ENCODE data around the gene FLOT1. TPM values are rescaled to one million over a fixed set of nuclear protein-coding genes. Genes with fewer than 3 reads are reported as not detected.
A peak's percentile ranks its signal among the peaks of the same experiment; 100 is the strongest.

Gene FLOT1
- total and polyA plus RNA-seq, 9 of the 15 experiments (the other 6 are each of a cell fraction or from before 2014, with no cell fraction given) = 11.7 to 149 (median 118) TPM

DNA sequence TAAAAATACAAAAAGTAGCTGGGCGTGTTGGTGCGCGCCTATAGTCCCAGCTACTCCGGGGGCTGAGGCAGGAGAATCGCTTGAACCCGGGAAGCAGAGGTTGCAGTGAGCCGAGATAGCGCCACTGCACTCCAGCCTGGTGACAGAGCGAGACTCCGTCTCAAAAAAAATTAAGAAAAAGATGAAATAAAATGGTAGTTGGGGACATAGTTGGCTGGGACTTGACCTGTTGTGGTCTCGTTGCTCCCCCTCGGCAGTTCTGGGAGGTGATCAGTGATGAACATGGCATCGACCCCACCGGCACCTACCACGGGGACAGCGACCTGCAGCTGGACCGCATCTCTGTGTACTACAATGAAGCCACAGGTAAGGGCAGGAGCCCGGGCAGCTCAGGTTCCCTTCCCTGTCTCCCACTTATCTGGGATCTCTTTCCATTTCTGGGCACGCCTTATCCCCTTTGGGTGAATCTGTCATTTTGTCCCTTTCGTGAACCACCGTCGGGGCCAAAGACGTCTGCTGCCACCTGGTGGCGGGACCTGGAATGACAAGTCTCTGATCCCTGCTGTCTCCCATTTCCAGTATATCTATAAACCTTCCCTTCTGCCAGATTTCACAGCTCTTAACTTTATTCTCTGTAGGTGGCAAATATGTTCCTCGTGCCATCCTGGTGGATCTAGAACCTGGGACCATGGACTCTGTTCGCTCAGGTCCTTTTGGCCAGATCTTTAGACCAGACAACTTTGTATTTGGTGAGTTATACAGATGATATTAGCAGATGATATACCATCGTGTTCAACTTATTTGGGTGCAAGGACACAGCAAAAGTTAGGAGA lies 20.0 kb downstream of the FLOT1 start (continued):
- TF ChIP-seq, protein P1, sequence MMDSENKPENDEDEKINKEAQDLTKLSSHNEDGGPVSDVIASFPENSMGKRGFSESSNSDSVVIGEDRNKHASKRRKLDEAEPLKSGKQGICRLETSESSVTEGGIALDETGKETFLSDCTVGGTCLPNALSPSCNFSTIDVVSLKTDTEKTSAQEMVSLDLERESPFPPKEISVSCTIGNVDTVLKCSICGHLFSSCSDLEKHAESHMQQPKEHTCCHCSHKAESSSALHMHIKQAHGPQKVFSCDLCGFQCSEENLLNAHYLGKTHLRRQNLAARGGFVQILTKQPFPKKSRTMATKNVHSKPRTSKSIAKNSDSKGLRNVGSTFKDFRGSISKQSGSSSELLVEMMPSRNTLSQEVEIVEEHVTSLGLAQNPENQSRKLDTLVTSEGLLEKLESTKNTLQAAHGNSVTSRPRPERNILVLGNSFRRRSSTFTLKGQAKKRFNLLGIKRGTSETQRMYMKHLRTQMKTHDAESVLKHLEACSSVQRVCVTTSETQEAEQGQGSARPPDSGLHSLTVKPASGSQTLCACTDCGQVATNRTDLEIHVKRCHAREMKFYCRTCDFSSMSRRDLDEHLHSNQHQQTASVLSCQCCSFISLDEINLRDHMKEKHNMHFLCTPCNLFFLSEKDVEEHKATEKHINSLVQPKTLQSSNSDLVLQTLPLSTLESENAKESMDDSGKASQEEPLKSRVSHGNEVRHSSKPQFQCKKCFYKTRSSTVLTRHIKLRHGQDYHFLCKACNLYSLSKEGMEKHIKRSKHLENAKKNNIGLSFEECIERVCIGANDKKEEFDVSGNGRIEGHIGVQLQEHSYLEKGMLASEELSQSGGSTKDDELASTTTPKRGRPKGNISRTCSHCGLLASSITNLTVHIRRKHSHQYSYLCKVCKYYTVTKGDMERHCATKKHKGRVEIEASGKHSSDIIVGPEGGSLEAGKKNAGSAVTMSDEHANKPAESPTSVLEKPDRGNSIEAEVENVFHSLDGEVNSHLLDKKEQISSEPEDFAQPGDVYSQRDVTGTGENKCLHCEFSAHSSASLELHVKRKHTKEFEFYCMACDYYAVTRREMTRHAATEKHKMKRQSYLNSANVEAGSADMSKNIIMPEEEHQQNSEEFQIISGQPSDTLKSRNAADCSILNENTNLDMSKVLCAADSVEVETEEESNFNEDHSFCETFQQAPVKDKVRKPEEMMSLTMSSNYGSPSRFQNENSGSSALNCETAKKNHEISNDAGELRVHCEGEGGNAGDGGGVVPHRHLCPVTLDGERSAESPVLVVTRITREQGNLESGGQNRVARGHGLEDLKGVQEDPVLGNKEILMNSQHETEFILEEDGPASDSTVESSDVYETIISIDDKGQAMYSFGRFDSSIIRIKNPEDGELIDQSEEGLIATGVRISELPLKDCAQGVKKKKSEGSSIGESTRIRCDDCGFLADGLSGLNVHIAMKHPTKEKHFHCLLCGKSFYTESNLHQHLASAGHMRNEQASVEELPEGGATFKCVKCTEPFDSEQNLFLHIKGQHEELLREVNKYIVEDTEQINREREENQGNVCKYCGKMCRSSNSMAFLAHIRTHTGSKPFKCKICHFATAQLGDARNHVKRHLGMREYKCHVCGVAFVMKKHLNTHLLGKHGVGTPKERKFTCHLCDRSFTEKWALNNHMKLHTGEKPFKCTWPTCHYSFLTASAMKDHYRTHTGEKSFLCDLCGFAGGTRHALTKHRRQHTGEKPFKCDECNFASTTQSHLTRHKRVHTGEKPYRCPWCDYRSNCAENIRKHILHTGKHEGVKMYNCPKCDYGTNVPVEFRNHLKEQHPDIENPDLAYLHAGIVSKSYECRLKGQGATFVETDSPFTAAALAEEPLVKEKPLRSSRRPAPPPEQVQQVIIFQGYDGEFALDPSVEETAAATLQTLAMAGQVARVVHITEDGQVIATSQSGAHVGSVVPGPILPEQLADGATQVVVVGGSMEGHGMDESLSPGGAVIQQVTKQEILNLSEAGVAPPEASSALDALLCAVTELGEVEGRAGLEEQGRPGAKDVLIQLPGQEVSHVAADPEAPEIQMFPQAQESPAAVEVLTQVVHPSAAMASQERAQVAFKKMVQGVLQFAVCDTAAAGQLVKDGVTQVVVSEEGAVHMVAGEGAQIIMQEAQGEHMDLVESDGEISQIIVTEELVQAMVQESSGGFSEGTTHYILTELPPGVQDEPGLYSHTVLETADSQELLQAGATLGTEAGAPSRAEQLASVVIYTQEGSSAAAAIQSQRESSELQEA (IDR thresholded peaks at IDR 0.05; ENCODE audit: low read depth) = no peak
- no peak for TF ChIP-seq BACH1 (tag; IDR thresholded peaks at IDR 0.05)
- no peak for TF ChIP-seq BRF1 (IDR thresholded peaks at IDR 0.05; ENCODE audit: borderline replicate concordance, extremely low read depth, insufficient read length)
- no peak for TF ChIP-seq TRIM24 (IDR thresholded peaks at IDR 0.05)
- TF ChIP-seq MXI1 (IDR thresholded peaks at IDR 0.05; ENCODE audit: low read depth, low read length) = no peak; the same call in 1 of the 2 replicates
- 0 out of 2 replicates have a peak, but pooled peaks have one; percentile 62 for TF ChIP-seq HLTF (IDR thresholded peaks at IDR 0.05)
- peak; percentile 54; the same call in 1 of the 2 replicates for TF ChIP-seq MTA1 (IDR thresholded peaks at IDR 0.05; ENCODE audit: borderline replicate concordance)
- TF ChIP-seq ZNF23 (CRISPR knock-in tag; IDR thresholded peaks at IDR 0.05) = no peak
- TF ChIP-seq ZBTB17 (CRISPR knock-in tag; IDR thresholded peaks at IDR 0.05) = no peak
- no peak for TF ChIP-seq ELF4 (CRISPR knock-in tag; IDR thresholded peaks at IDR 0.05)
- TF ChIP-seq TCFL5 (CRISPR knock-in tag; conservative IDR thresholded peaks at IDR 0.05) = no peak
- TF ChIP-seq ZNF561 (CRISPR knock-in tag; conservative IDR thresholded peaks at IDR 0.05) = no peak
- peak; percentile 69 to 75; a peak in 2 of 4 replicates for TF ChIP-seq SIN3A (IDR thresholded peaks at IDR 0.05; ENCODE audit: borderline replicate concordance in 2 of 2, control insufficient read depth in 1 of 2, low read depth in 2 of 2, low read length in 2 of 2)
- TF ChIP-seq, protein P2, sequence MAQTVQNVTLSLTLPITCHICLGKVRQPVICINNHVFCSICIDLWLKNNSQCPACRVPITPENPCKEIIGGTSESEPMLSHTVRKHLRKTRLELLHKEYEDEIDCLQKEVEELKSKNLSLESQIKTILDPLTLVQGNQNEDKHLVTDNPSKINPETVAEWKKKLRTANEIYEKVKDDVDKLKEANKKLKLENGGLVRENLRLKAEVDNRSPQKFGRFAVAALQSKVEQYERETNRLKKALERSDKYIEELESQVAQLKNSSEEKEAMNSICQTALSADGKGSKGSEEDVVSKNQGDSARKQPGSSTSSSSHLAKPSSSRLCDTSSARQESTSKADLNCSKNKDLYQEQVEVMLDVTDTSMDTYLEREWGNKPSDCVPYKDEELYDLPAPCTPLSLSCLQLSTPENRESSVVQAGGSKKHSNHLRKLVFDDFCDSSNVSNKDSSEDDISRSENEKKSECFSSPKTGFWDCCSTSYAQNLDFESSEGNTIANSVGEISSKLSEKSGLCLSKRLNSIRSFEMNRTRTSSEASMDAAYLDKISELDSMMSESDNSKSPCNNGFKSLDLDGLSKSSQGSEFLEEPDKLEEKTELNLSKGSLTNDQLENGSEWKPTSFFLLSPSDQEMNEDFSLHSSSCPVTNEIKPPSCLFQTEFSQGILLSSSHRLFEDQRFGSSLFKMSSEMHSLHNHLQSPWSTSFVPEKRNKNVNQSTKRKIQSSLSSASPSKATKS (CRISPR knock-in tag; IDR thresholded peaks at IDR 0.05) = no peak
- no peak for TF ChIP-seq ZNF134 (CRISPR knock-in tag; conservative IDR thresholded peaks at IDR 0.05)
- no peak for TF ChIP-seq MTF1 (CRISPR knock-in tag; IDR thresholded peaks at IDR 0.05; ENCODE audit: borderline replicate concordance)
- no peak for TF ChIP-seq RAD51 (IDR thresholded peaks at IDR 0.05; ENCODE audit: borderline replicate concordance, low read depth)
